ENCODE measurements around the gene RPA1.

DNA sequence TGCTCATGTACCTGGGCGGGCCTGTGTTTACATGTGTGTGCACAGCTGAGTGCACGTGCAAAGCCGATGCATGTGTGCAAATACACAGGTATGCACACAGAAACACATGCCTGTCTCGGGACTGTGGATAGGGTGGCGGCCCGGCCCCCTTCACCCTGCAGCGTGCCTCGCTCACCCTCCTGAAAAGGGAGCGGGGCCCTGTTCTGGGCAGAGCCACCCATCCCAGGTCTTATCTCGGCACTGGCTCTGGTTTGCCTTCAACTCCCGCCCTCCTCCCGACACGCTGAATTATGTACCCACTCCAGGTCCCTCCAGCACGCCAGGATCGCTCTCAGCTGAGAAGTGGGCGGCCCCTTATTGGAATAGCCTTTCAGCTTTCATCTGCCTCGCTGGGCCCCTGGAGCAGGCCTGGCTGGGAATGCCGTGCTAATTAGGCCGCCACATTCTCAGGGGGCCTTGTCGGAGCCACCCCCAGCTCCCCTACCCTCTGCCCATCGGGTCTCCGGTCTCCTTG lies 117.5 kb downstream of the RPA1 start:
- TF ChIP-seq, protein P1, sequence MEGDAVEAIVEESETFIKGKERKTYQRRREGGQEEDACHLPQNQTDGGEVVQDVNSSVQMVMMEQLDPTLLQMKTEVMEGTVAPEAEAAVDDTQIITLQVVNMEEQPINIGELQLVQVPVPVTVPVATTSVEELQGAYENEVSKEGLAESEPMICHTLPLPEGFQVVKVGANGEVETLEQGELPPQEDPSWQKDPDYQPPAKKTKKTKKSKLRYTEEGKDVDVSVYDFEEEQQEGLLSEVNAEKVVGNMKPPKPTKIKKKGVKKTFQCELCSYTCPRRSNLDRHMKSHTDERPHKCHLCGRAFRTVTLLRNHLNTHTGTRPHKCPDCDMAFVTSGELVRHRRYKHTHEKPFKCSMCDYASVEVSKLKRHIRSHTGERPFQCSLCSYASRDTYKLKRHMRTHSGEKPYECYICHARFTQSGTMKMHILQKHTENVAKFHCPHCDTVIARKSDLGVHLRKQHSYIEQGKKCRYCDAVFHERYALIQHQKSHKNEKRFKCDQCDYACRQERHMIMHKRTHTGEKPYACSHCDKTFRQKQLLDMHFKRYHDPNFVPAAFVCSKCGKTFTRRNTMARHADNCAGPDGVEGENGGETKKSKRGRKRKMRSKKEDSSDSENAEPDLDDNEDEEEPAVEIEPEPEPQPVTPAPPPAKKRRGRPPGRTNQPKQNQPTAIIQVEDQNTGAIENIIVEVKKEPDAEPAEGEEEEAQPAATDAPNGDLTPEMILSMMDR (IDR thresholded peaks at IDR 0.05; ENCODE audit: poor library complexity), result no peak
- TF ChIP-seq EZH2phosphoT487 (IDR thresholded peaks at IDR 0.05; ENCODE audit: low read depth, severe bottlenecking, unreplicated experiment) (no peak), EZH2 (IDR thresholded peaks at IDR 0.05; ENCODE audit: borderline replicate concordance) (no peak)
